ENCODE results near the gene NXF1. TPM values are rescaled to one million over a fixed set of nuclear protein-coding genes. Genes with fewer than 3 reads are reported as not detected.

The NXF1 gene
- total and polyA plus RNA-seq, 2 of the 13 experiments (the other 11 are each of a cell fraction or from before 2014, with no cell fraction given) = 30.4 to 30.9 TPM

DNA sequence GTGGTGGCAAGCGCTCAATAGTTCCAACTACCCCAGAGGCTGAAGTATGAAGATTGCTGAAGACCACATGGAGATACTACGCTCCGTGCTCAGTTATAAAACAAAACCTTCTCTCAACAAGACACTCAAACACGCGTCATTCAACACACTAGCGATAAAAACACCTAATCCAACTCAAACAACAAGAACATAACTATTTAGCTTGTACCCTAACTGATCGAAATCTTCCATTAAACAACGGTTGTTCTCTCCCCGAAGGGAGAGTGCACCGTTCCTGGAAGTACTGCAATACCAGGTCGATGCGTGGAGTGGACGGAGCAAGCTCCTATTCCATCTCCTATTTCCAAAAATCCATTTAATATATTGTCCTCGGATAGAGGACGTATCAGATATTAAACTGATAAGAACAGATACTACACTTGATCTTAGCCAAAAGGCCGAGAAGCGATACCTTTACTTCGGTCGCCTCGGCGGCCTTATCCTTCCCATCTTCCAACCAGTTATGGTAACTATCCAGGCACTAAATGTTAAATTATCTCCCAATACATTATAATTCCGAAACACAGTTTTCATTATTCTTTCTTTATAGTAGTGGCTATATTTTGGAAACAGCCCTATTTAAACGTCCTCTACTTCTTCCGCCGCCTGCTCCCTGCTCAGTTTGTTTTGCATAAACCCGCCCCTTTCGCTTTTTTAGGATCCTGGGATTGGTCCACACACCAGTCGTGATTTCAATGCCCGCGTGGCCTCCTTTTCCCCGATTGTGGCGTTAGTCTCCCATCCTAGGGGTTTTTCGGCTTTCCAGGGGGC is 36.3 kb upstream of the NXF1 start (continued):
- TF ChIP-seq ZNF142 (CRISPR knock-in tag; IDR thresholded peaks at IDR 0.05) = 0 out of 2 replicates have a peak, but pooled peaks have one; percentile 27
- TF ChIP-seq, protein P1, sequence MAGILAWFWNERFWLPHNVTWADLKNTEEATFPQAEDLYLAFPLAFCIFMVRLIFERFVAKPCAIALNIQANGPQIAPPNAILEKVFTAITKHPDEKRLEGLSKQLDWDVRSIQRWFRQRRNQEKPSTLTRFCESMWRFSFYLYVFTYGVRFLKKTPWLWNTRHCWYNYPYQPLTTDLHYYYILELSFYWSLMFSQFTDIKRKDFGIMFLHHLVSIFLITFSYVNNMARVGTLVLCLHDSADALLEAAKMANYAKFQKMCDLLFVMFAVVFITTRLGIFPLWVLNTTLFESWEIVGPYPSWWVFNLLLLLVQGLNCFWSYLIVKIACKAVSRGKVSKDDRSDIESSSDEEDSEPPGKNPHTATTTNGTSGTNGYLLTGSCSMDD (CRISPR knock-in tag; IDR thresholded peaks at IDR 0.05) = no peak; the same call in 1 of the 2 replicates
- TF ChIP-seq SRSF1 (optimal IDR thresholded peaks at IDR 0.05; ENCODE audit: low read depth, low read length) = no peak
- peak; percentile 95; the same call in 1 of the 2 replicates for TF ChIP-seq ZNF160 (CRISPR knock-in tag; IDR thresholded peaks at IDR 0.05)
- TF ChIP-seq, protein P2, sequence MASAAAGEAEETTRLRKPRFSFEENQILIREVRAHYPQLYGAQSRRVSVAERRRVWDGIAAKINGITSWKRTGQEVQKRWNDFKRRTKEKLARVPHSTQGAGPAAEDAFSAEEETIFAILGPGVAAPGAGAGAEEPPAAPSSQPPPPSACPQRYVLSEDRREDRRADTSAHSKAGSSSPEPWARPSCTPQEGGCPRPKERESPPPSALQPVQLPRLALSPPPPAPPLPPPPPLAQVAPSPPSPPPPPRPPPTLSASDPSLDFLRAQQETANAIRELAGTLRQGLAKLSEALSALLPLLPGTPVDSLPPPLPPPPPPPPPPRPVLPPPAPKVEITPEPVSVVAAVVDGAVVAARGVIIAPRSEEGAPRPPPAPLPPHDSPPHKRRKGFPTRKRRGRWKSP (CRISPR knock-in tag; IDR thresholded peaks at IDR 0.05) = peak; percentile 91; the same call in 1 of the 2 replicates
- TF ChIP-seq ZNF34 (CRISPR knock-in tag; IDR thresholded peaks at IDR 0.05; ENCODE audit: borderline replicate concordance) = no peak
- TF ChIP-seq ZC3H4 (CRISPR knock-in tag; IDR thresholded peaks at IDR 0.05; ENCODE audit: borderline replicate concordance) = peak; percentile 100
- TF ChIP-seq MIER3 (CRISPR knock-in tag; IDR thresholded peaks at IDR 0.05; ENCODE audit: borderline replicate concordance) = peak; percentile 97; the same call in 1 of the 2 replicates
- TF ChIP-seq ZNF703 (CRISPR knock-in tag; IDR thresholded peaks at IDR 0.05; ENCODE audit: borderline replicate concordance) = peak; percentile 85
- no peak; the same call in 1 of the 2 replicates for TF ChIP-seq ZNF570 (CRISPR knock-in tag; IDR thresholded peaks at IDR 0.05; ENCODE audit: borderline replicate concordance)
- peak; percentile 98 for TF ChIP-seq ZNF780A (CRISPR knock-in tag; IDR thresholded peaks at IDR 0.05)
- TF ChIP-seq, protein P3, sequence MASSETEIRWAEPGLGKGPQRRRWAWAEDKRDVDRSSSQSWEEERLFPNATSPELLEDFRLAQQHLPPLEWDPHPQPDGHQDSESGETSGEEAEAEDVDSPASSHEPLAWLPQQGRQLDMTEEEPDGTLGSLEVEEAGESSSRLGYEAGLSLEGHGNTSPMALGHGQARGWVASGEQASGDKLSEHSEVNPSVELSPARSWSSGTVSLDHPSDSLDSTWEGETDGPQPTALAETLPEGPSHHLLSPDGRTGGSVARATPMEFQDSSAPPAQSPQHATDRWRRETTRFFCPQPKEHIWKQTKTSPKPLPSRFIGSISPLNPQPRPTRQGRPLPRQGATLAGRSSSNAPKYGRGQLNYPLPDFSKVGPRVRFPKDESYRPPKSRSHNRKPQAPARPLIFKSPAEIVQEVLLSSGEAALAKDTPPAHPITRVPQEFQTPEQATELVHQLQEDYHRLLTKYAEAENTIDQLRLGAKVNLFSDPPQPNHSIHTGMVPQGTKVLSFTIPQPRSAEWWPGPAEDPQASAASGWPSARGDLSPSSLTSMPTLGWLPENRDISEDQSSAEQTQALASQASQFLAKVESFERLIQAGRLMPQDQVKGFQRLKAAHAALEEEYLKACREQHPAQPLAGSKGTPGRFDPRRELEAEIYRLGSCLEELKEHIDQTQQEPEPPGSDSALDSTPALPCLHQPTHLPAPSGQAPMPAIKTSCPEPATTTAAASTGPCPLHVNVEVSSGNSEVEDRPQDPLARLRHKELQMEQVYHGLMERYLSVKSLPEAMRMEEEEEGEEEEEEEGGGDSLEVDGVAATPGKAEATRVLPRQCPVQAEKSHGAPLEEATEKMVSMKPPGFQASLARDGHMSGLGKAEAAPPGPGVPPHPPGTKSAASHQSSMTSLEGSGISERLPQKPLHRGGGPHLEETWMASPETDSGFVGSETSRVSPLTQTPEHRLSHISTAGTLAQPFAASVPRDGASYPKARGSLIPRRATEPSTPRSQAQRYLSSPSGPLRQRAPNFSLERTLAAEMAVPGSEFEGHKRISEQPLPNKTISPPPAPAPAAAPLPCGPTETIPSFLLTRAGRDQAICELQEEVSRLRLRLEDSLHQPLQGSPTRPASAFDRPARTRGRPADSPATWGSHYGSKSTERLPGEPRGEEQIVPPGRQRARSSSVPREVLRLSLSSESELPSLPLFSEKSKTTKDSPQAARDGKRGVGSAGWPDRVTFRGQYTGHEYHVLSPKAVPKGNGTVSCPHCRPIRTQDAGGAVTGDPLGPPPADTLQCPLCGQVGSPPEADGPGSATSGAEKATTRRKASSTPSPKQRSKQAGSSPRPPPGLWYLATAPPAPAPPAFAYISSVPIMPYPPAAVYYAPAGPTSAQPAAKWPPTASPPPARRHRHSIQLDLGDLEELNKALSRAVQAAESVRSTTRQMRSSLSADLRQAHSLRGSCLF (CRISPR knock-in tag; IDR thresholded peaks at IDR 0.05; ENCODE audit: borderline replicate concordance) = peak; percentile 59; the same call in 1 of the 2 replicates
- peak; percentile 100 for TF ChIP-seq POLR2AphosphoS2 (IDR thresholded peaks at IDR 0.05; ENCODE audit: low read depth, low read length)
- TF ChIP-seq NPAS2 (CRISPR knock-in tag; IDR thresholded peaks at IDR 0.05; ENCODE audit: borderline replicate concordance) = no peak
